Right cardiac atrium (tissue), 5 donors: ENCODE measurements around the gene CCDC81. TPM values are rescaled to one million over a fixed set of nuclear protein-coding genes. Genes with fewer than 3 reads are reported as not detected.

ENCODE experiments used
- ATAC-seq, 2 donors: fragments of 200-7000 bp; cut with Tn5 transposase; one replicate each; pipeline versions ENCODE4 v1.8.0 to v1.9.1; 2020; ENCODE audit warnings: moderate library complexity in 2 of 2, mild to moderate bottlenecking in 1 of 2
- DNase-seq, 3 donors: peaks; one replicate each; pipeline ENCODE4 v3.0.0-alpha.2; 2020
- H3K27ac ChIP-seq: one replicate; pipeline ENCODE4 v1.5.1; 2013; ENCODE audit warnings: mild to moderate bottlenecking, low read length, control low read depth, moderate library complexity
- H3K27me3 ChIP-seq: one replicate; pipeline ENCODE4 v1.6.1; 2013; ENCODE audit not compliant: control insufficient read depth, insufficient read depth
- H3K4me1 ChIP-seq: one replicate; pipeline ENCODE4 v1.6.1; 2013; ENCODE audit warnings: low read length; ENCODE audit not compliant: control insufficient read depth, insufficient read depth
- H3K4me3 ChIP-seq: one replicate; pipeline ENCODE4 v1.5.1; 2013; ENCODE audit warnings: low read length, control low read depth
- H3K9me3 ChIP-seq: one replicate; pipeline ENCODE4 v1.6.1; 2013; ENCODE audit warnings: low read length; ENCODE audit not compliant: control insufficient read depth
- WGBS: extraction: QIAGEN DNeasy Blood & Tissue Kit; methylation state at CpG from one replicate; pipeline ENCODE4 v1.1.7; 2013; 5-methylcytosine and 5-hydroxymethylcytosine counted together
- intact Hi-C, 4 donors: fragments of 100-400 bp; cut with DNase I; formaldehyde crosslinking; loops; one replicate each; pipeline versions ENCODE4 v1.11.0 to v1.14.0; 2022 to 2023
- polyA plus RNA-seq: library from polyadenylated mRNA; stranded (reverse); fragments of 200-250 nt; gene quantifications from one replicate; pipeline ENCODE4 v1.2.3, GENCODE V29; 2013
- total RNA-seq, 4 donors: library from RNA; stranded (reverse); fragmentation: NEBNext Ultra II Directional; extraction: Animal tissue kit (Norgen Biotek cat#: 25700); gene quantifications; one replicate each; pipeline ENCODE4 v1.2.1, GENCODE V29; 2021
- donor health status: healthy with polysubstance abuse.
- donor health status: DM: no; HTN: yes; CAD: no.
- donor health status: DM: no; HTN: no; CAD: no.
- donor health status: DM: no; HTN: yes; CAD: no; lungs with severe emphysema.
- donor health status: DM: yes; HTN: yes; CAD: no.

CCDC81 gene
- total and polyA plus RNA-seq, 5 donors: 0.29 to 0.70 (median 0.31) TPM

DNA sequence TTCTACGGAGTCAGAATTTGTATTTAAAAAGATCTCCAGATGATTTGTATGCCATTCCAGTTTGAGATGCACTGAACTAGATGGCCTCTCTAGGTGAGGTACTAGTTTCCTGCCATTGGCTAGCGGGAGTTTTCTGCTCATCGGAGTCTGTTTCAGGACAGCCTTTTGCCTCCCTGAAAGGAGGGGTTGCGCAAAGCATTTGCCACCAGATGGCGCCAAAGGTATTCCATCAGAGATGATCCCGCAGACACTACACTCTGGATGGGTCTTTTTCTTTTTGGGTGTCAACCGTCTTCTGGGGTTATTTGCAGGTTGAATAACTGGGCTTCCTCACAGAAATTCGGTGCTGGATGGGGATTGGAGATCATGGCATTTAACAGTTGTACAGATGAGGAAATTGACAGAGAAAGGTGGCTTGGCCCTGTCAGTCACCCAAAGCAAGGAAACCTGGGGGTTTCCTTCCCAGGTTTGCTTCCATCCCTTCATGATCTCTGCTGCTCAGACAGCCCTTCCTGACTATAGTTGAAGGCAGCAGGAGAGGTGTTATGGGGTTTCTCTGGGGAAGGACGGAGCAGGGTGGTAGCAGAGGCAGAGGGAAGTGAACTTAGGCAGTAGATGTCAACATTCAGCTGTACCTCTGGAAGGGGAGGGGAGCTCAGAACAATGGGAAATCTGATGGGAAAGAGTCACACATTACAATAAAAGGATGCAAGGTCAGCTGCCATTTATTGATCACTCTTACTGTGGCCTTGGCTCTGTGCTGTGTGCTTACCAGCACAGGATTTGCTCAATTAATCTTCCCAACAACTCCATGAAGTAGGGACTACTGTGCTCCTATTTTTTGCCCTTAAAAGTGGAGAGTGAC, 81.6 kb downstream of the CCDC81 start:
- Histone ChIP-seq H3K9me3 (no peaks in the 10 kb centered on the region), H3K4me1 (peaks cover 13% of the 10 kb centered on the region), H3K4me3 (no peak overlapping the region), H3K27me3 (no peaks in the 10 kb centered on the region), H3K27ac (peak overlapping the region; percentile 6)
- WGBS: 16% methylated on average over 9 of the region's 9 CpGs
- intact Hi-C loops: loop anchor here (2.0 to 10.0 kb wide), 6 partner anchors 151 to 432 kb away; partner anchors contain the start of gene PRSS23 (in 2 of the 4)
- DNase-seq (peak; percentile 85 to 94 (median 90)), ATAC-seq (peak; percentile 86 to 88)

DNA sequence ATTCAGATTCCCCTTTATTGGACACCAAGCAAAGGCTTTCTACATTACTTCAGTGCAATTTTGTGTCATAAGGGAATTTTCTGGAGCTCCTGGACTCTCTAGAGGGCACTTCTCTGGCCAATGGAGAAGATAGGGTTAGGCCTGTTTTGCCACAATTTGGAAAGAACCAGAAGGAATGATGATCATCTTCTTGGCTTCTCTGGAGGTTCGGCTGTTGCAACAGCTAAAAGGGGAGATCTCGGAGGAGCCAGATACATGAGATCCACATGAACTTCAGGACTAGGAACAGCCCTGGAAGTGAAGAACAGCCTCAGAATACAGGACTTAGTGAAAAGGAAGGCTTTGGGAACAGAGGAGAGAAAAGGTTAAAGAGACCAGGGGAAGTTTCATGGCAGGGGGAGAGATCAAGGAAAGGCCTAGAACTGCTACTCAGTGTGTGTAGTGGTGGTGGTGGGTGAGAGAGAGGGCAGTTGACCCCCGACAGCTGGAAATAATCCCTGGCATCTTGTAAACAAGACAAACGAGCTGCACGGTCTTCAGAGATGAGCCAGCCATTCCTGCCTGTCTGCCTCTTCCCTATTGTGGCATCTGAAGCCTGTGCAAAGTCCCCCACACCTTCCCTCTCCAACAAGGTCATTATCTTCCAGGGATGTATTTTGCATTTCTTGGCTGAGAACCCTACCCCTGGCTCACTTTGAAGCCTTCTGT, 83.8 kb downstream of the CCDC81 start:
- no peak overlapping the region for H3K4me3 ChIP-seq
- 76% methylated on average over 5 of the region's 5 CpGs for WGBS
- H3K27ac ChIP-seq: no peak overlapping the region
- no peak for DNase-seq
- intact Hi-C loops: loop anchor here (2.0 to 10.0 kb wide), 6 partner anchors 149 to 434 kb away; partner anchors contain the start of gene PRSS23 (in 2 of the 4)
- no peak for ATAC-seq
- peaks cover 13% of the 10 kb centered on the region for H3K4me1 ChIP-seq
- H3K9me3 ChIP-seq: no peaks in the 10 kb centered on the region
- no peaks in the 10 kb centered on the region for H3K27me3 ChIP-seq

DNA sequence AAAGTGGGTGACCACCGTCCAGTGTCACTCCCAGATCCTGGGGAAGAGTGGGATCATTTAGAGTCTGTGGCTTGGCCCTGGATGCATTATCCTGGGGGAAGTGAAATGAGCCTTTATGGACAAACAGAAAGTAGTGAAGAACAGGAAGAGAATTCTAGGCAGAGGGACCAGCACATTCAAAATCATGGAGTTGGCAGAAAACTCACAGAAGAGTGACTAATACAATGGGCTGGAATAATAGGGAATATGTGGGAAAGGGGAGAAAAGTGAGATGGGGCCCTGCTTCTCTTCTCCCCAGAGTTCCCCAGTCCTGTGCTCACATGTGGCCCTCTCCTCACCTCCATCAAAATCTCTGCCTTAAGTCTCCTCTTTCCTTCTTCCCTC, 84.3 kb downstream of the CCDC81 start:
- H3K4me3 ChIP-seq: no peak overlapping the region
- WGBS: 60% methylated on average over 1 of the region's 1 CpG
- peaks cover 13% of the 10 kb centered on the region for H3K4me1 ChIP-seq
- ATAC-seq (no peak), DNase-seq (no peak)
- intact Hi-C loops: loop anchor here (2.0 to 10.0 kb wide), 6 partner anchors 148 to 434 kb away; partner anchors contain the start of gene PRSS23 (in 2 of the 4)
- no peaks in the 10 kb centered on the region for H3K27me3 ChIP-seq
- no peaks in the 10 kb centered on the region for H3K9me3 ChIP-seq
- no peak overlapping the region for H3K27ac ChIP-seq

DNA sequence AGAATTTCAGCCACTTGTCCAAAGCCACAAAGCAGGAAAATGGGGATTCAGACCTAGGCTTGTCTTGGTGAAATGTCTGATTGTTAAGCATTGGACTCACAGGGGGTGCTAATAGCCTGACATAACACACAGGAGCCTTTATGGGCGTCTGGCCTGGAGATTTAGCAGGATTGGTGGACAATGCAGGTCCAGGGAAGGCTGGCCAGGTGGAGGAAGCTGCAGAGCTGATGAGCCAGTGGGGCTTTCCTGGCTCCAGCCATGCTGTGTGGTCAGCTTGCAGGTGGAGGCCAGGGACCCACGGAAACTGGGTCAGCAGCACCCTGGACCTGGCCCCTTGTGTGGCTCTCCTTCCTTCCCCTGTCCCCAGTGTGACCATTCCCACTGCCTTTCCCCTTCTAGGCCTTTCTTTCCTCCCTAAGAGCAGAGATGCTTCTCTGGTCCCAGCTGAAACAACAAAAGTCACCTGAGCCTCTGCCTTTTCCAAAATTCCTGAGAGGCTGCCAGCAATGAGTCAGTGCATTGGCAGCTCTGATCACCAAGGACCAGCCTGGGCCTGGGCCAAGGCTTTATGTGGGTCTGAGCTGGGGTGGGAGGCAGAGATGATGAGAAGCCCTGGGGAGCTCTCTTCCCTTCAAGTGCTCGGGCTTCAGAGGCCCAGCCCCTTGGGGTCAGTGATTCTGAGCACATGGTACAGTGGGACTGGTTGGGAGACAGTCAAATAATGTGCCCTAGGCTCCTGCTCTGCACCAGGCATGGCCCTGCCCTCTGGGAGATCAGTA, 85.2 kb downstream of the CCDC81 start:
- H3K9me3 ChIP-seq: no peaks in the 10 kb centered on the region
- peak overlapping the region; percentile 30 for H3K27ac ChIP-seq
- DNase-seq (peak; percentile 66 to 77 (median 74)), ATAC-seq (peak; percentile 48 to 66)
- H3K4me3 ChIP-seq: no peak overlapping the region
- intact Hi-C loops: loop anchor here (2.0 to 10.0 kb wide), 6 partner anchors 147 to 435 kb away; partner anchors contain the start of gene PRSS23 (in 2 of the 4)
- 57% methylated on average over 3 of the region's 3 CpGs for WGBS
- H3K4me1 ChIP-seq: peaks cover 13% of the 10 kb centered on the region
- H3K27me3 ChIP-seq: no peaks in the 10 kb centered on the region

DNA sequence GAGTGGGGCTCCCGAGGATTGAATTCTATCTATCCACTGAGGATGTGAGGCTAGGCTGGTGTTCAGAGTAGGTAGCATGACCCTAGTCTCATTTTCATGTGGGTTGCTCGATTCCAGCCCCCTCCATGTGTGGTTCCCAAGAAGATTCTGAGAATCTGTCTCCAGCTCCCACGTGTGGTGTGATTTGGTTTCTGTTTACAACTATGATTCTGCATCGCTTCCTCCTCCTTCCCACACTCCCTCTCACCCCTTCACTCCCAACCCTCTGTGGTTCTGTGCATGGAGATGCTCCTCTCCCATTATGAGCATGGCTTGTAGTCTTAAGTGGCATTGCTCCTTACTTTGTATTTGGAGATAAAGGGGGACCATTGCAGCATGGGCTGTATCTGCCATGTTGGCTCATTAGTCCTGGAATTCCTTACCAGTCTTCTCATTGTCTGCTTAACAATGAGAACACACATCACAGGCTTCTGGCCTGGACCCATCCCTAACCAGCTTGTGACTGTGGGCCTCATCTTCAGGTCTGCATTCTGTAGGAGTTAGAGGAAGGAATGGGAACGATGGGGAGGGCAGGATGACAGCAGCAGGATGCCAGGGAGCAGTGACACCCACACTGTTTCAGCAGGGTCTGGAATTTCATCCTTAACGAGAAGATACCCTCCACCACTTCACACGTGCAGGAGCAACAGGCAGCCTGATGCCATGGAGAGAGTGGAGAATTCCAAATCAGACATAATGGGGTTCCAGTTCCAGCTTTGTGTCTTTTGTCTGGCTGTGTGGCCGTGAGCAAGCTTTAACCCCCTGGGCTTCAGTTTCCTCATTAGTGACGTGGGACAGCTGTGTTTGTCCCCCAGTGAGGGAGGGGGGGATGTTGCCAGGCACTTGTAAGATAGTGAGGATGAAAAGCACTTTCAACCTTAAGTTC, 86.0 kb downstream of the CCDC81 start:
- no peaks in the 10 kb centered on the region for H3K27me3 ChIP-seq
- intact Hi-C loops: no loop called here
- no peaks in the 10 kb centered on the region for H3K9me3 ChIP-seq
- H3K4me1 ChIP-seq: peaks cover 13% of the 10 kb centered on the region
- ATAC-seq (no peak), DNase-seq (no peak)
- H3K4me3 ChIP-seq: no peak overlapping the region
- 63% methylated on average over 9 of the region's 9 CpGs for WGBS
- peak overlapping the region; percentile 30 for H3K27ac ChIP-seq

DNA sequence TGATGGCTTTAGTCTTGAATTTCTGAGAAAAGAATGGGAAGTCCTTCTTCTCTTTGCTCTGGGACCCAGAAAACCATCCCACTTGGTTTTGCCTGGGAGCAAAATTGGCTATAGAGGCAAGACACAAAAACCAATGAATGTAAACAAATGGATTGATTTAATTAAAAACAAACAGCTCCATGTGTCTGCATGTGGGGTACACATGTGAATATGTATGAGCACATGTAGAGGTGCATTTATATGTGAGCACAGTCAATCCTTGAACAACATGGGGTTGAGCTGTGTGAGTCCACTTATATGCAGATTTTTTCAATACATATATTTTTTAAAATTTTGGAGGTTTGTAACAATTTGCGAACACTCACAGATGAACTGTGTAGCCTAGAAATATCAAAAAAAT, 87.2 kb downstream of the CCDC81 start:
- WGBS: 95% methylated on average over 1 of the region's 1 CpG
- intact Hi-C loops: no loop called here
- no peak for DNase-seq

DNA sequence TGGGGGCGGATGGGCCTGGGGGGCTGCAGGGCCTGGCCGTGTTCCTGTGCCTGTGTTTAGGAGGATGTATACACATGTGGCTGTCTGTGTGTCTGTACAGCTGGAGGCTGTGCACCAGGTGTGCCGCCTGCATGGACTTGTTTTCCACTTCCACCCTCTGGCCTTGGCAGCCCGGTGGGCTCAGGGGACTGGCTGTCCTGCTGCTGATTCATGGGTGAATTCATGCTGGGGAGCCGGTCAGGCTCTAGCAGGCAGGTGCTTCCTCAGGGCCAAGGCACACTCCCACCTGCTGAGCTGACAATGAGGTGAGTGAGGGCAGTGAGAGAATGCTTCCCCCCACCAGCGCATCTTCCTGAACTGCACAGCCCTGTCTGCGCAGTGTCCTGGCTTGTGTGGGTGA, 88.4 kb downstream of the CCDC81 start:
- Histone ChIP-seq H3K27ac (no peak overlapping the region), H3K4me3 (no peak overlapping the region), H3K27me3 (no peaks in the 10 kb centered on the region), H3K4me1 (peaks cover 11% of the 10 kb centered on the region), H3K9me3 (no peaks in the 10 kb centered on the region)
- intact Hi-C loops: no loop called here
- no peak for ATAC-seq
- 87% methylated on average over 7 of the region's 7 CpGs for WGBS
- no peak for DNase-seq

More for the DNA sequence above, 87.2 kb downstream of the CCDC81 start:
- ATAC-seq: no peak
- Histone ChIP-seq H3K27me3 (no peaks in the 10 kb centered on the region), H3K4me1 (peaks cover 10% of the 10 kb centered on the region), H3K9me3 (no peaks in the 10 kb centered on the region), H3K27ac (no peak overlapping the region), H3K4me3 (no peak overlapping the region)

DNA sequence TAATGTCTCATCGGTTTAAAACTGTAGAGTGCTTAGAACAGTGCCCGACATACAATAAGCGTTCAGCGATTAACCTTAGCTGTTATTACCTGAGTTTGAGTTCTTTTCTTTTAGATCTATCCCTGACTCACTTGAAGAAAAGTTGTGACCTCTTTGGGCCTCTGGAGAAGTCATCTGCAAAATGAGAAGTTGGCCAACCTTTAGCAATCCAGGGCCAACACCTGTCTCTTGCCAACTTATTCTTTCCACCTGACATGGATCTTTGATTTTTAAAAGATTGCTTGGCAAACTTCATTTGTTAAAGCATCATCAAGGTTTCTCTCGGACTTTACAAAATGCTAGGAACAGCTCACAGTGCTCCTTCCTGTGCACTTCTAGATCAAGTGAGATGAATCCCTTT, 89.3 kb downstream of the CCDC81 start:
- H3K9me3 ChIP-seq: no peaks in the 10 kb centered on the region
- no peak overlapping the region for H3K4me3 ChIP-seq
- DNase-seq (no peak), ATAC-seq (no peak)
- no peaks in the 10 kb centered on the region for H3K27me3 ChIP-seq
- H3K4me1 ChIP-seq: peaks cover 11% of the 10 kb centered on the region
- intact Hi-C loops: no loop called here
- no peak overlapping the region for H3K27ac ChIP-seq
- 94% methylated on average over 5 of the region's 5 CpGs for WGBS

DNA sequence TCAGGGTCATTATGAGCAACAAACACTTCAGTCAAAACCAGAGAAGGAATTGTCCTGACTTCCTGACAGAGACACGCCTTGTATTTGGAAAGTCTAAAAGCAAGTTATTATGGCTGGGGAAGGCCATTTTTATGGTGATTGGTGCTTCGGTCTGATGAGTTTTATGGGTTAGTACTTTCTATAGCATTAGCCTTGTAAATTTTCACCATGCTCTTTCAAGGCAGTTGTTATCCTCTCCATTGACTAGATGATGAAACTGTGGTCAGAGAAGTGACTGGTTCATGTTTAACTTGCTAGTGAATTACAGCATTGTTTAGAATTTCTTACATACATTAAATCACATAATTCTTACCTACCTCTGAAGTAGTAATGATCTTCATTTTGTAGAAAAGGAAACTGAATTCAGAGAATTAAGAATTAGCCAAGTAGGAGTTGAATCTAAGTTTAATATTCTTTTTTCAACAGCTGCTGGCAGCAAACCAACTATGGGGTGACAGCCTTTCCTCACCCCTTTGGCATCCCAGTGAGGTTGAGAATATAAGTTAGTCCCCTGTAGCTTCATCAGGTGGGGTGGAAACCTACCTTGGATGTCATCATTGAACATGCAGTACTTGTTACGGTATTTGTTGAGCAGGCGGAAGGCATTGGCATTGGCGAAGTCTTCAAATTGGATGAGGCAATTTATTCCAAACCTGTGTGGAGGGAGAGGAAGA, 90.0 kb downstream of the CCDC81 start:
- H3K9me3 ChIP-seq: no peaks in the 10 kb centered on the region
- no peaks in the 10 kb centered on the region for H3K27me3 ChIP-seq
- peaks cover 14% of the 10 kb centered on the region for H3K4me1 ChIP-seq
- H3K4me3 ChIP-seq: no peak overlapping the region
- no peak overlapping the region for H3K27ac ChIP-seq
- intact Hi-C loops: no loop called here
- no peak for ATAC-seq
- 95% methylated on average over 5 of the region's 5 CpGs for WGBS
- no peak for DNase-seq
